ENCODE results near the gene CHIC1. TPM values are rescaled to one million over a fixed set of nuclear protein-coding genes. Genes with fewer than 3 reads are reported as not detected.
"Not testable (repeated sequence)": the region's sequence is repeated elsewhere in the genome, so short reads cannot be mapped to it uniquely, and the experiment has no call there.

Gene CHIC1
- total RNA-seq = 1 to 10 TPM; 8.8 to 9.2 TPM
- total RNA-seq = 19.5 to 28.7 reads per million in 2 donors

DNA sequence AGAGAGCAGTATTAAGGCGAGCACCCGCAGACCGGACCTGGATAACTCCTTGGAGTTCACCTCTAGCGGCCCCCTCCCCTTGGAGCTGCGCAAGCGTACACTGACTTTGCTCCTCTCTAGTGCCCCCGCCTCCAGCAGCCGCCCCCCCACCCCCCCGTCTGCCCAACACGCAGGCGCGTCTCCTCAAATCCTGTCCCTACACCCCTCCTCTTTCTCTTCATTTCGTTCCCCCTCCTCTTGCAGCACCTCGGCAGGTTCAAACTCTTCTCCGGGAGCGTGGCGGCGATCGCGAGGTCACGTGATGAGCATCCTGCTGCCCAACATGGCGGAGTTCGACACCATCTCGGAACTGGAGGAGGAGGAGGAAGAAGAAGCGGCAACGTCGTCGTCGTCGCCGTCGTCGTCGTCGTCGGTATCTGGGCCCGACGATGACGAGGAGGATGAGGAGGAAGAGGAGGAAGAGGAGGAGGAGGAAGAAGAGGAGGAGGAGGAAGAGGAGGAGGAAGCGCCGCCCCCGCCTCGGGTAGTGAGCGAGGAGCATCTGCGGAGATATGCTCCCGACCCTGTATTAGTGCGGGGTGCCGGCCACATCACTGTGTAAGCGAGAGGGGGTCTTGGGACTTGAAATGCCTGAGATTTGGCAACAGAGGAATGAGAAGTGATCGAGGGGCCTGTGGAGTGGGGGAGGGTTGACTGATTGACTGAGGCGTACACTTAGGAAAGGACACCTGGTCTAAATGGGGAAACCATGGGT lies at the start of gene CHIC1:
CHIC1 (plus strand) TSS at position 214 of the 754 bp plus-strand sequence; CDS start at position 302, 88 bp downstream.
- no peaks in the 10 kb centered on the region for H3K36me3 Mint-ChIP-seq (ENCODE audit: low read depth)
- H3K4me1 Mint-ChIP-seq = peaks cover 11% of the 10 kb centered on the region
- H3K27me3 Mint-ChIP-seq = no peaks in the 10 kb centered on the region
- H3K4me3 Mint-ChIP-seq = peak within 1 kb of the TSS; percentile 96
- H3K9me3 ChIP-seq (ENCODE audit: control insufficient read depth, low read length, poor library complexity, severe bottlenecking) = no peaks in the 10 kb centered on the region
- peak within 1 kb of the TSS; percentile 98 for H3K27ac Mint-ChIP-seq
- peak; percentile 80 for ATAC-seq
- peak; percentile 50 to 60 (median 51) for DNase-seq

GRCh38 chrX:73522823-73523222 lies 40.2 kb upstream of the CHIC1 start:
- H3K4me3 Mint-ChIP-seq; H3K27me3 Mint-ChIP-seq; DNase-seq; H3K9me3 ChIP-seq (ENCODE audit: control insufficient read depth, low read length, poor library complexity, severe bottlenecking); ATAC-seq; H3K4me1 Mint-ChIP-seq; H3K27ac Mint-ChIP-seq; H3K36me3 Mint-ChIP-seq (ENCODE audit: low read depth): not testable (repeated sequence)

- no peak for ATAC-seq
- H3K4me3 Mint-ChIP-seq = no peak overlapping the region
- H3K4me1 Mint-ChIP-seq = no peaks in the 10 kb centered on the region
- DNase-seq = no peak
- no peaks in the 10 kb centered on the region for H3K27me3 Mint-ChIP-seq
- no peak overlapping the region for H3K27ac Mint-ChIP-seq
- H3K36me3 Mint-ChIP-seq (ENCODE audit: low read depth) = peaks cover 3% of the 10 kb centered on the region
- no peaks in the 10 kb centered on the region for H3K9me3 ChIP-seq (ENCODE audit: control insufficient read depth, low read length, poor library complexity, severe bottlenecking)
Measured at GRCh38 chrX:73524906-73525305, 38.1 kb upstream of the CHIC1 start.

DNA sequence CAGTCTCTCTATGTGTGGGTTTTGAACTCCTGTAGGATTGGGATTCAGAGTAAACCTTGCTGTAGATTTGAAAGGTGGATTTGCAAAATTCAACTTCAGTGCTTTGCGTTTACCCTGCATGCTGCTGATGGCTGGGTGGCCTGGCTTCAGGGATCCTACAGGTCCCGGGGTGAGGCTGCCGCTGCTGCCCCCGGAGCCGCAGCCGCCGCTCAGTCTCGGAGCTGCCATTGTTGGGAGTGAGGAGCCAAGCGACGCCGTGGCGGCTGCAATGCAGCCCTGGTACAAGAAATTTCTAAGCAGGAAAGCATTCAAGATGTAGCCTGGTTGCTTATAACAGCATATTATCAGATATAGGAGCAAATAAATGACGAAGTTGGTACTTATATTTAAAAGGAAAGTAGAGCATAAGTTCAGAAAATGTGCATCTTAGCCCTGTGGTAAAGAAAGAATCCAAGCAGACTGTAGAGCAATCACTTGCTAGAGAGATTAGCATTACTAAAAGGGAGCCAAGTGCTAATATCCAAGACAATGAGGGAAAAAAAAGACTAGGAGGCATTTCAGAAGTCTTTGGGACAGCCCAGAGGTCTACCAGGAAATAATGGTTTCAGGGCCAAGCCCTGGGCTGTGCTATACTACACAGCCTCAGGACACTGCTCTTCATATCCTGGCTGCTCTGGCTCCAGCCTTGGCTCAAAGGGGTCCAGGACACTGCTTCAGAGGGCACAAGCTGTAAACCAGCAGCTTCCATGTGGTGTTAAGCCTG lies 36.9 kb upstream of the CHIC1 start:
- Mint-ChIP-seq H3K4me1 (no peaks in the 10 kb centered on the region), H3K27me3 (no peaks in the 10 kb centered on the region), H3K4me3 (no peak overlapping the region), H3K27ac (no peak overlapping the region), H3K36me3 (ENCODE audit: low read depth) (peaks cover 3% of the 10 kb centered on the region)
- DNase-seq (no peak), ATAC-seq (no peak)
- H3K9me3 ChIP-seq (ENCODE audit: control insufficient read depth, low read length, poor library complexity, severe bottlenecking) = no peaks in the 10 kb centered on the region

- H3K9me3 ChIP-seq (ENCODE audit: control insufficient read depth, low read length, poor library complexity, severe bottlenecking); H3K36me3 Mint-ChIP-seq (ENCODE audit: low read depth); DNase-seq; H3K4me1 Mint-ChIP-seq; ATAC-seq; H3K27me3 Mint-ChIP-seq; H3K27ac Mint-ChIP-seq; H3K4me3 Mint-ChIP-seq: not testable (repeated sequence)
Measured at GRCh38 chrX:73531655-73532054, 31.3 kb upstream of the CHIC1 start.

DNA sequence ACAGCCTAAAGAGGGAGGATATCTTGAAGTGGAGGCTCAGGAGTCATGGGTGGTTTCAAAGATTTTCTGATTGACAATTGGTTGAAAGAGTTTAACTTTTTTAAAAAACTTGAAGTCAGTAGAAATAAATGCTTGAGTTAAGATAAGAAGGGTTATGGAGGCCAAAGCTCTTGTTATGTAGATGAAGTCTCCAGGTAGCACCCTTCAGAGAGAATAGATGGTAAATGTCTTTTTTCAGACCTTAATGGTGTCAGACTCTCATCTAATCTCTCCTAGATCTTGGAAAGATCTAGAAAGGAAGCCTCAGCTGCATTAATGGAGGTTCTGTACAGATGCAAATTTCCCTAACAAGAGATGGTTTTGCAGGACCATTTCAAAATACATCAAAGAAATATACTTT lies 6.8 kb upstream of the CHIC1 start:
- DNase-seq = no peak
- Mint-ChIP-seq H3K27me3 (no peaks in the 10 kb centered on the region), H3K4me1 (peaks cover 5% of the 10 kb centered on the region), H3K4me3 (no peak overlapping the region), H3K27ac (no peak overlapping the region), H3K36me3 (ENCODE audit: low read depth) (no peaks in the 10 kb centered on the region)
- ATAC-seq = no peak
- H3K9me3 ChIP-seq (ENCODE audit: control insufficient read depth, low read length, poor library complexity, severe bottlenecking) = no peaks in the 10 kb centered on the region

DNA sequence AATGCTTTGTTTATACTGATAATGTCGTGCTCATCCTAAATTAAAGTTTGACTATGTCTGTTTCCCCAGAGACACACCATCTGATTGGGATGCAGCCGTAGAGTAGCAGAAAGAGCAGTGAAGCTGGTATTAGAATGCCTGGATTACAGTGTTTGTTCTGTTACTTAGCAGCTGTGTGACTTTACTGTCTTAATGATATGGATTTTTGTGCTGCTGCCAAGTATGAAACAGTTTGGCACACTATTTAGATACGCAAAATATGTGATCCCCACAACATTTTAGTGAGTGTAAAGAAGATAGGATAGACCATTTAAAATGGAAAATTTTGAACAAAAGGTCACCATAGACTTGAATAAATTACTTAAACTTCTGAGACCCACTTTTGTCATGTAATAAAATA lies 1.2 kb upstream of the CHIC1 start:
- ATAC-seq (no peak), DNase-seq (no peak)
- Mint-ChIP-seq H3K4me3 (peak overlapping the region; percentile 96), H3K36me3 (ENCODE audit: low read depth) (no peaks in the 10 kb centered on the region), H3K27me3 (no peaks in the 10 kb centered on the region), H3K27ac (peak overlapping the region; percentile 98), H3K4me1 (peaks cover 11% of the 10 kb centered on the region)
- no peaks in the 10 kb centered on the region for H3K9me3 ChIP-seq (ENCODE audit: control insufficient read depth, low read length, poor library complexity, severe bottlenecking)

DNA sequence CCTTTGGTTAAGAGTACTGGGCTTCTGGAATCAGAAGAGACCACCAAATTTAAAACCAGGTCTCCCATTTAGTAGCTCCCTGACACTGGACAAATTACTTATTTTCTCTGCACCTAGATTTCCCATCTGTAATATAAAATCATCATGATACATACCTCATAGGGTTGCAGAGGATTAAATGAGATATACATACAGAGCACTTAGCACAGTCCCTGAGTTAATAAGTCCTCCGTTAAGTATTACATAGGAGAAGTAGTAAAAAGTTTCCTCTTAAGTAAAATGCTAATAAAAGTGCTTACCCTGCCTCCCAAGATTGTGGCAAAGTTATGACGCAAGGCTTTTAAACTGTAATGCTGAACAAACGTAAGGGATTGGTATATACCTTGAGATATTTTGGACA lies 539 bp upstream of the CHIC1 start:
- H3K9me3 ChIP-seq (ENCODE audit: control insufficient read depth, low read length, poor library complexity, severe bottlenecking) = no peaks in the 10 kb centered on the region
- DNase-seq = no peak
- no peaks in the 10 kb centered on the region for H3K27me3 Mint-ChIP-seq
- peaks cover 11% of the 10 kb centered on the region for H3K4me1 Mint-ChIP-seq
- H3K4me3 Mint-ChIP-seq = peak overlapping the region; percentile 96
- ATAC-seq = peak; percentile 22
- H3K27ac Mint-ChIP-seq = peak overlapping the region; percentile 98
- no peaks in the 10 kb centered on the region for H3K36me3 Mint-ChIP-seq (ENCODE audit: low read depth)

GRCh38 chrX:73563738-73564068 lies 706 bp downstream of the CHIC1 start:
- H3K9me3 ChIP-seq (ENCODE audit: control insufficient read depth, low read length, poor library complexity, severe bottlenecking) = no peaks in the 10 kb centered on the region
- Mint-ChIP-seq H3K27me3 (no peaks in the 10 kb centered on the region), H3K4me3 (peak overlapping the region; percentile 96), H3K4me1 (peaks cover 11% of the 10 kb centered on the region), H3K36me3 (ENCODE audit: low read depth) (no peaks in the 10 kb centered on the region), H3K27ac (peak overlapping the region; percentile 98)
- ATAC-seq = peak; percentile 50
- DNase-seq = no peak

DNA sequence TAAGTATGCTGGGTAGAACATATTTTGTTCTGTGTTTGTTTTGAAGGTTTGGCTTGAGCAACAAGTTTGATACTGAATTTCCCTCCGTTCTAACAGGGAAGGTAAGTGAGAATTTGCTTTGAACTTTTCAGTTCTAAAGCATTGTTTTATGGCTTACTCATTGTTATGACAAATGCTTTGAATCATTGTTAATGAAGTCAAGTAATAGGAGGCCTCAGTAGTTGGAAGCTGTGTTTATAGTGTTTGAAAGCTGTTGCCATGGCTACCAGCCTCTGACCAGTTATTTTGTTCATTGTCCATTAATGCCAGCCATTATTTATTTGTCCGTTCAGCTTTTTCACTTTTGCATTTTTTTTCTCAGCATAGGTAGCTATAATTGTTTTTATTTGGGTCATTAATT lies 14.4 kb downstream of the CHIC1 start:
- H3K4me3 Mint-ChIP-seq = no peak overlapping the region
- ATAC-seq (no peak), DNase-seq (no peak)
- H3K4me1 Mint-ChIP-seq = peaks cover 10% of the 10 kb centered on the region
- H3K27ac Mint-ChIP-seq = no peak overlapping the region
- no peaks in the 10 kb centered on the region for H3K27me3 Mint-ChIP-seq
- no peaks in the 10 kb centered on the region for H3K9me3 ChIP-seq (ENCODE audit: control insufficient read depth, low read length, poor library complexity, severe bottlenecking)
- no peaks in the 10 kb centered on the region for H3K36me3 Mint-ChIP-seq (ENCODE audit: low read depth)

DNA sequence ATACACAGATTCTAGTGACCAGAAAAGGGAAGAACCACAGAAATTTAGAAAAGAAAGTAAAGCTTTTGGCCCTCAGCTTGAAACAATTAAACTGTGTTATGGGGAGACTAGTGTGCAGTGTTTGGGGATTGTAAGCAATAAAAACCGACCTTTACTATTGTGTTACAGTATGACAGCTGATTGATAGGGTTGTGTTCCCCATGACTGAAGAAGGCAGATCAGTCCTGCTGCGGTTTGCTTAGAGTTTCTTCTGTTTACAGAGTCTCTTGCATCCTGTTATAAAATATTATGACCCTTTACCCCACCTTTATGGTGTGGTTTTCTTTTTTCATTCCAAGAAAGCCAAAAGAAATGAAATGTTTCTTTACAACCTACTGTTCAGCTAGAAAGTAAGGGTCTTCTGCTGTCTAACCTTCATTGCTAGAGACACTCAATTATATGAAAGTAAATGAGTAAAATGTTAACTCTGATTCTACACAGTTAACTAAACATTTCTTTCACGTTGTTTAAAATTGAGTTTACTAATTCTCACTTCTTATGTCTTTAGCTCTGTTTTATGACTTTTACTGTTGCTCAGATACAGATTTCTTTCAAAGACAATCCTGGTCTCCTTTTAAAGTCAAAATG lies 18.1 kb downstream of the CHIC1 start:
- no peak overlapping the region for H3K4me3 Mint-ChIP-seq
- no peaks in the 10 kb centered on the region for H3K36me3 Mint-ChIP-seq (ENCODE audit: low read depth)
- H3K27me3 Mint-ChIP-seq = no peaks in the 10 kb centered on the region
- peaks cover 7% of the 10 kb centered on the region for H3K4me1 Mint-ChIP-seq
- no peak overlapping the region for H3K27ac Mint-ChIP-seq
- DNase-seq (no peak), ATAC-seq (no peak)
- no peaks in the 10 kb centered on the region for H3K9me3 ChIP-seq (ENCODE audit: control insufficient read depth, low read length, poor library complexity, severe bottlenecking)

- H3K36me3 Mint-ChIP-seq (ENCODE audit: low read depth) = peaks cover 15% of the 10 kb centered on the region
- not testable (repeated sequence) for ATAC-seq; DNase-seq; H3K9me3 ChIP-seq (ENCODE audit: control insufficient read depth, low read length, poor library complexity, severe bottlenecking); H3K27me3 Mint-ChIP-seq; H3K4me1 Mint-ChIP-seq; H3K4me3 Mint-ChIP-seq; H3K27ac Mint-ChIP-seq
Measured at GRCh38 chrX:73597758-73598157, 34.8 kb downstream of the CHIC1 start.

- Mint-ChIP-seq H3K36me3 (ENCODE audit: low read depth) (peaks cover 11% of the 10 kb centered on the region), H3K27ac (no peak overlapping the region), H3K27me3 (no peaks in the 10 kb centered on the region), H3K4me1 (peaks cover 10% of the 10 kb centered on the region), H3K4me3 (peak overlapping the region; percentile 55)
- no peak for ATAC-seq
- DNase-seq = no peak
- H3K9me3 ChIP-seq (ENCODE audit: control insufficient read depth, low read length, poor library complexity, severe bottlenecking) = no peaks in the 10 kb centered on the region
Measured at GRCh38 chrX:73615022-73615421, 52.0 kb downstream of the CHIC1 start.
